Ovary (tissue), 10 donors: ENCODE results near the gene ENDOG. TPM values are rescaled to one million over a fixed set of nuclear protein-coding genes. Genes with fewer than 3 reads are reported as not detected.

ENCODE experiments used
- DNase-seq, 5 donors: peaks; one replicate each; pipeline ENCODE4 v3.0.0-alpha.2; 2019 to 2020
- H3K27ac ChIP-seq, 2 donors: fragments of 200-600 bp; one replicate each; pipeline versions ENCODE4 v1.5.1 to v1.8.0; 2019 to 2022
- H3K27me3 ChIP-seq: fragments of 200-600 bp; one replicate; pipeline ENCODE4 v1.8.0; 2022
- H3K36me3 ChIP-seq: fragments of 200-600 bp; sonication (generic); one replicate; pipeline ENCODE4 v1.5.1; 2019
- H3K4me1 ChIP-seq: one replicate; pipeline ENCODE4 v1.8.1; 2013; ENCODE audit warnings: mild to moderate bottlenecking, moderate library complexity; ENCODE audit not compliant: insufficient read depth
- H3K4me3 ChIP-seq: fragments of 200-600 bp; sonication (generic); one replicate; pipeline ENCODE4 v1.5.1; 2017
- H3K9me3 ChIP-seq, 2 donors: fragments of 200-600 bp in 1 of 2; sonication (generic) in 1 of 2; one replicate each; pipeline versions ENCODE4 v1.5.1 to v1.8.1; 2013 to 2019; ENCODE audit warnings: mild to moderate bottlenecking in 1 of 2, moderate library complexity in 1 of 2
- CTCF ChIP-seq, 3 donors: fragments of 450-650 bp in 2 of 3; fragments of 200-600 bp in 1 of 3; IDR thresholded peaks; one replicate each; pipeline versions ENCODE4 v1.5.1 to v1.8.0; 2016 to 2022; ENCODE audit warnings: antibody characterized with exemption in 3 of 3, mild to moderate bottlenecking in 1 of 3
- EP300 ChIP-seq: sonication (generic); formaldehyde crosslinking; IDR thresholded peaks from one replicate; pipeline ENCODE4 v1.6.1; 2017; ENCODE audit warnings: antibody characterized with exemption
- POLR2A ChIP-seq: fragments of 450-650 bp; IDR thresholded peaks from one replicate; pipeline ENCODE4 v1.6.1; 2017; ENCODE audit warnings: antibody characterized with exemption, mild to moderate bottlenecking, moderate library complexity
- WGBS, 3 donors: extraction: QIAGEN DNeasy Blood & Tissue Kit in 1 of 3; methylation state at CpG; one replicate each; pipeline versions ENCODE4 v1.1.5 to v1.1.7; 2013 to 2017; 5-methylcytosine and 5-hydroxymethylcytosine counted together
- intact Hi-C, 4 donors: fragments of 100-400 bp; cut with DNase I; formaldehyde crosslinking; loops; one replicate each; pipeline versions ENCODE4 v1.11.0 to v1.15.1; 2022 to 2023
- long read RNA-seq, 3 donors: library from polyadenylated mRNA in 2 of 3; unstranded in 2 of 3; transcript quantifications; one replicate each; pipeline ENCODE4 v2.0.0 and lab custom pipeline, GENCODE V29; 2021 to 2026
- polyA plus RNA-seq, 2 donors: library from polyadenylated mRNA; stranded (reverse); fragments of 200-250 nt in 1 of 2; fragments of 350-450 nt in 1 of 2; fragmentation: Illumina TruSeq in 1 of 2; extraction: RNeasy Lipid Tissue Mini Kit (QIAGEN cat#74804) in 1 of 2; gene quantifications; one replicate each; pipeline ENCODE4 v1.2.3, GENCODE V29; 2013 to 2014
- total RNA-seq, 7 donors: library from RNA; depleted of rRNA in 2 of 7; stranded (reverse); fragments of >200 nt in 2 of 7; fragmentation: NEBNext Ultra II Directional in 3 of 7; extraction: Animal tissue kit (Norgen Biotek cat#: 25700) in 3 of 7; gene quantifications; one replicate each; pipeline versions ENCODE4 v1.1.0 to v1.2.4, GENCODE V29; 2016 to 2023
- donor health status: DM: no; HTN: no; CAD: no; lungs with moderate emphysema.
- donor health status: DM: no; HTN: no; CAD: no.
- donor health status: Bipolar disorder and iron deficiency.
- donor health status: DM: yes; HTN: yes; CAD: no.
- donor health status: DM: no; HTN: no; CAD: no.
- donor health status: DM: yes; HTN: yes; CAD: no.

Gene ENDOG
- total RNA-seq (10 to 100 TPM; 14.6 to 23.7 (median 20.3) TPM), polyA plus RNA-seq (10 to 100 TPM in 1 of 2 donors, 1 to 10 TPM in 1; 3.6 to 13.7 TPM)
- long read RNA-seq, donor 1, partial matches to known transcripts, result 1 of 6 reads
- long read RNA-seq, donor 1, other reads (novel, unspliced or antisense), result 1 of 6 reads
- long read RNA-seq, donor 2, transcript ENDOG-201 (3 exons, 1,172 nt), result major isoform, 10 of 18 reads
- long read RNA-seq, donor 2, partial matches to known transcripts, result 8 of 18 reads
- long read RNA-seq, donor 2, other reads (novel, unspliced or antisense), result 0 of 18 reads
- long read RNA-seq, donor 3, transcript ENDOG-201 (3 exons, 1,172 nt), result major isoform, 22 of 24 reads
- long read RNA-seq, donor 3, partial matches to known transcripts, result 0 of 24 reads
- long read RNA-seq, donor 3, other reads (novel, unspliced or antisense), result 2 of 24 reads

- Histone ChIP-seq H3K36me3 (no peaks in the 10 kb centered on the region), H3K9me3 (no peaks in the 10 kb centered on the region), H3K27ac (peak within 1 kb of the TSS; percentile 36 to 75), H3K27me3 (no peaks in the 10 kb centered on the region), H3K4me1 (peaks cover 2% of the 10 kb centered on the region), H3K4me3 (peak within 1 kb of the TSS; percentile 68)
- intact Hi-C loops, result no loop called here
- TF ChIP-seq POLR2A (peak; percentile 45), EP300 (no peak), CTCF (IDR thresholded peaks at IDR 0.05) (peak; percentile 95 to 99 (median 96))
- DNase-seq, result peak; percentile 95 to 98 (median 97)
- 0 to 2% (median 0%) methylated on average over 18 to 70 of the region's 70 CpGs for WGBS, 3 donors
Observed at GRCh38 chr9:128818099-128818838, at the start of gene ENDOG. Gene ENDOG (plus strand): TSS chr9:128818500. CDS start chr9:128818685, 185 bp downstream.

- no peak for DNase-seq
- H3K36me3 ChIP-seq, result no peaks in the 10 kb centered on the region
- H3K4me3 ChIP-seq, result no peak overlapping the region
- TF ChIP-seq EP300 (no peak), POLR2A (no peak), CTCF (IDR thresholded peaks at IDR 0.05) (no peak)
- no peaks in the 10 kb centered on the region for H3K4me1 ChIP-seq
- no peaks in the 10 kb centered on the region for H3K9me3 ChIP-seq
- 81 to 83% (median 83%) methylated on average over 6 of the region's 6 CpGs for WGBS, 3 donors
- no peaks in the 10 kb centered on the region for H3K27me3 ChIP-seq
- intact Hi-C loops, result no loop called here
- no peak overlapping the region for H3K27ac ChIP-seq
Observed at GRCh38 chr9:128768606-128769005, 49.7 kb upstream of the ENDOG start.

- DNase-seq, result no peak
- Histone ChIP-seq H3K4me3 (peak overlapping the region; percentile 86), H3K27me3 (no peaks in the 10 kb centered on the region), H3K27ac (peak overlapping the region; percentile 47 to 88), H3K36me3 (no peaks in the 10 kb centered on the region), H3K4me1 (no peaks in the 10 kb centered on the region), H3K9me3 (no peaks in the 10 kb centered on the region)
- TF ChIP-seq EP300 (no peak), POLR2A (no peak), CTCF (IDR thresholded peaks at IDR 0.05) (no peak)
- WGBS, 3 donors, result 52 to 68% (median 56%) methylated on average over 11 of the region's 11 CpGs
- intact Hi-C loops, result no loop called here
Observed at GRCh38 chr9:128770286-128771030, 47.8 kb upstream of the ENDOG start.

GRCh38 chr9:128771094-128771721 lies 47.1 kb upstream of the ENDOG start:
- Histone ChIP-seq H3K4me1 (no peaks in the 10 kb centered on the region), H3K27me3 (no peaks in the 10 kb centered on the region), H3K9me3 (no peaks in the 10 kb centered on the region), H3K27ac (peak overlapping the region; percentile 47 to 88), H3K4me3 (peak overlapping the region; percentile 86), H3K36me3 (no peaks in the 10 kb centered on the region)
- TF ChIP-seq EP300 (no peak), POLR2A (no peak), CTCF (IDR thresholded peaks at IDR 0.05) (no peak)
- DNase-seq, result no peak
- intact Hi-C loops, result no loop called here
- 0 to 1% (median 1%) methylated on average over 25 to 28 of the region's 28 CpGs for WGBS, 3 donors
